Measurements from ENCODE around the gene CHST11. TPM values are rescaled to one million over a fixed set of nuclear protein-coding genes. Genes with fewer than 3 reads are reported as not detected.

The CHST11 gene
- total RNA-seq, 1 experiment from 2014 or later = 1.1 TPM

GRCh38 chr12:104631867-104632266 is 175.1 kb downstream of the CHST11 start:
- POLR2A ChIA-PET (ENCODE audit: low non-redundant PET) = interaction anchor here (0.6 kb wide), 1 partner anchor 1107 kb away, joined by 4 read pairs; no protein-coding TSS in a partner anchor
- no TSS peak for BruUV-seq (replicated peaks)
- no peaks in the 10 kb centered on the region for H3K27me3 ChIP-seq (replicated peaks; ENCODE audit: insufficient read depth, low read depth, low read length, poor library complexity)
- no peaks in the 10 kb centered on the region for H3K9me3 ChIP-seq (ENCODE audit: low read depth, low read length, poor library complexity, severe bottlenecking)
- H3K36me3 ChIP-seq (ENCODE audit: insufficient read depth, low read length, poor library complexity, severe bottlenecking) = no peaks in the 10 kb centered on the region
- intact Hi-C loops (cut with micrococcal nuclease; ENCODE audit: unreplicated experiment) = no loop called here
- TF ChIP-seq EZH2 (IDR thresholded peaks at IDR 0.05; ENCODE audit: borderline replicate concordance, low read depth, low read length, poor library complexity, severe bottlenecking) (no peak), CTCF (conservative IDR thresholded peaks at IDR 0.05; ENCODE audit: low read depth, low read length) (no peak)
- H3K27ac ChIP-seq (ENCODE audit: low read depth, low read length, poor library complexity, severe bottlenecking) = no peak overlapping the region
- no peaks in the 10 kb centered on the region for H3K4me1 ChIP-seq (ENCODE audit: insufficient read depth, low read length, poor library complexity, severe bottlenecking)
- no peak for DNase-seq (ENCODE audit: low spot score)
- CTCF ChIA-PET = no interaction called here
- H3K4me3 ChIP-seq (ENCODE audit: low read depth, low read length, poor library complexity, severe bottlenecking) = no peak overlapping the region

- ChIA-PET POLR2A (ENCODE audit: low non-redundant PET) (no interaction called here), CTCF (no interaction called here)
- H3K27ac ChIP-seq (ENCODE audit: low read depth, low read length, poor library complexity, severe bottlenecking) = no peak overlapping the region
- no peak overlapping the region for H3K4me3 ChIP-seq (ENCODE audit: low read depth, low read length, poor library complexity, severe bottlenecking)
- H3K4me1 ChIP-seq (ENCODE audit: insufficient read depth, low read length, poor library complexity, severe bottlenecking) = no peaks in the 10 kb centered on the region
- no peaks in the 10 kb centered on the region for H3K27me3 ChIP-seq (replicated peaks; ENCODE audit: insufficient read depth, low read depth, low read length, poor library complexity)
- H3K9me3 ChIP-seq (ENCODE audit: low read depth, low read length, poor library complexity, severe bottlenecking) = no peaks in the 10 kb centered on the region
- no TSS peak for BruUV-seq (replicated peaks)
- no peak for TF ChIP-seq CTCF (conservative IDR thresholded peaks at IDR 0.05; ENCODE audit: low read depth, low read length)
- no peak for TF ChIP-seq EZH2 (IDR thresholded peaks at IDR 0.05; ENCODE audit: borderline replicate concordance, low read depth, low read length, poor library complexity, severe bottlenecking)
- no peak for DNase-seq (ENCODE audit: low spot score)
- intact Hi-C loops (cut with micrococcal nuclease; ENCODE audit: unreplicated experiment) = no loop called here
- no peaks in the 10 kb centered on the region for H3K36me3 ChIP-seq (ENCODE audit: insufficient read depth, low read length, poor library complexity, severe bottlenecking)
These were observed 176.0 kb downstream of the CHST11 start for GRCh38 chr12:104632724-104633201.

GRCh38 chr12:104634044-104634443 is 177.3 kb downstream of the CHST11 start:
- TF ChIP-seq CTCF (conservative IDR thresholded peaks at IDR 0.05; ENCODE audit: low read depth, low read length) (no peak), EZH2 (IDR thresholded peaks at IDR 0.05; ENCODE audit: borderline replicate concordance, low read depth, low read length, poor library complexity, severe bottlenecking) (no peak)
- DNase-seq (ENCODE audit: low spot score) = no peak
- Histone ChIP-seq H3K9me3 (ENCODE audit: low read depth, low read length, poor library complexity, severe bottlenecking) (no peaks in the 10 kb centered on the region), H3K27ac (ENCODE audit: low read depth, low read length, poor library complexity, severe bottlenecking) (no peak overlapping the region), H3K27me3 (replicated peaks; ENCODE audit: insufficient read depth, low read depth, low read length, poor library complexity) (no peaks in the 10 kb centered on the region), H3K36me3 (ENCODE audit: insufficient read depth, low read length, poor library complexity, severe bottlenecking) (no peaks in the 10 kb centered on the region), H3K4me3 (ENCODE audit: low read depth, low read length, poor library complexity, severe bottlenecking) (no peak overlapping the region), H3K4me1 (ENCODE audit: insufficient read depth, low read length, poor library complexity, severe bottlenecking) (no peaks in the 10 kb centered on the region)
- POLR2A ChIA-PET (ENCODE audit: low non-redundant PET) = no interaction called here
- no TSS peak for BruUV-seq (replicated peaks)
- intact Hi-C loops (cut with micrococcal nuclease; ENCODE audit: unreplicated experiment) = no loop called here
- CTCF ChIA-PET = no interaction called here

Data from A673 (cell line).